Measurements from ENCODE around the gene FAM78A.
A peak's percentile ranks its signal among the peaks of the same experiment; 100 is the strongest.
"Not testable (repeated sequence)": the region's sequence is repeated elsewhere in the genome, so short reads cannot be mapped to it uniquely, and the experiment has no call there.

Gene FAM78A

DNA sequence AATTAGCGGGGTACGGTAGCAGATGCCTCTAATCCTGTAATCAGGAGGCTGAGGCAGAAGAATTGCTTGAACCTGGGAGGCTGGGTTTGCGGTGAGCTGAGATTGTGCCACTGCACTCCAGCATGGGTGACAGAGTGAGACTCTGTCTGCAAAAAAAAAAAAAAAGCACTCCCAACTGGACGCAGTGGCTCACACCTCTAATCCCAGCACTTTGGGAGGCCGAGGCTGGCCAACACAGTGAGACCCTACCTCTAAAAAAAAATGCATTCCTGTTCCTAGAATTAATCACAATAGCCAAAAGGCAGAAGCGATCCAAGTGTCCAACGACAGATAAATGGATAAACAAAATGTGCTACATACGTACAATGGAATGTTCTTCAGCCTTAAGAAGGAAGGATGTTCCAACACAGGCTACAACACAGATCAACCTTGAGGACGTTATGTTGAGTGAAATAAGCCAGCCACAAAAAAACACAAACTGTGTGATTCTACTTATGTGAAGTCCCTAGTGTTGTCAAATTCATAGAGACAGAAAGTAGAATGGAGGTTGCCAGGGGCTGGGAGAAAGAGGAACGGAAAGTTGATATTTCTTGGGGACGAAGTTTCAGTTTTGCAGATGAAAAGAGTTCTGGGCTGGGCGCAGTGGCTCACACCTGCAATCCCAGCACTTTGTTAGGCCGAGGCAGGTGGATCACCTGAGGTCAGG, 13.8 kb downstream of the FAM78A start:
- DNase-seq = no peak

DNA sequence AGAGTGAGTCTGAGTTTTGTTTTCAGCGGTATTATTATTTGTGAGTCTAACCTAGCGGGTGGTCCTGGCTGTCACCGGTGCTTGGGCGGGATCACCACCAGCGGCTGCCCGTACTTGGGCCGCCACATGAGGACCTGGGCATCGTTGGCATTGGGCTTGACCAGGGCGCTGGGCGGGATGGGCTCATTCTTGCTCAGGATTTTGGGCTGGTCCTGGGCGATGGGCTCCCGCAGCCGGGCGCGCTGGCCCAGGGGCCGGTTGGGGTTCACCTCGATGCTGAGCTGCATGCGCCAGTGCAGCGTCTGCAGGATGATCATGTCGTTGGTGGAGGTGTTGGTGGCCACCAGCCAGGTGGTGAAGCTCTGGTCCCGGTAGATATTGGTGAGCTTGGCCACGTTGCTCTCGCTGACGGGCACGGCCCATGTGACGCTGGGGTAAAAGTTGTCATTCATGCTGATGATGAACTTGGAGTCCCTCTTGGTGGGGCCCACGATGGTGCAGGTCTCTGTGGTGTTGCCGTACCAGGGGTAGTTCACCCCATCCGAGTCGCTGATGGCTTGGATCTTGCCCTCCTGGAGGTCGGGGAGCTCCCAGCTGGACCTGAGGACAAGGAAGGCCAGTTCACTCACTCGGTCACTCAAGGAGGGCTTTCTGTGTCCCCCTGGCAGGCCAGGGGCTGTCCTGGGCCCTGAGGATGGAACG, 15.4 kb downstream of the FAM78A start:
- DNase-seq = no peak

DNA sequence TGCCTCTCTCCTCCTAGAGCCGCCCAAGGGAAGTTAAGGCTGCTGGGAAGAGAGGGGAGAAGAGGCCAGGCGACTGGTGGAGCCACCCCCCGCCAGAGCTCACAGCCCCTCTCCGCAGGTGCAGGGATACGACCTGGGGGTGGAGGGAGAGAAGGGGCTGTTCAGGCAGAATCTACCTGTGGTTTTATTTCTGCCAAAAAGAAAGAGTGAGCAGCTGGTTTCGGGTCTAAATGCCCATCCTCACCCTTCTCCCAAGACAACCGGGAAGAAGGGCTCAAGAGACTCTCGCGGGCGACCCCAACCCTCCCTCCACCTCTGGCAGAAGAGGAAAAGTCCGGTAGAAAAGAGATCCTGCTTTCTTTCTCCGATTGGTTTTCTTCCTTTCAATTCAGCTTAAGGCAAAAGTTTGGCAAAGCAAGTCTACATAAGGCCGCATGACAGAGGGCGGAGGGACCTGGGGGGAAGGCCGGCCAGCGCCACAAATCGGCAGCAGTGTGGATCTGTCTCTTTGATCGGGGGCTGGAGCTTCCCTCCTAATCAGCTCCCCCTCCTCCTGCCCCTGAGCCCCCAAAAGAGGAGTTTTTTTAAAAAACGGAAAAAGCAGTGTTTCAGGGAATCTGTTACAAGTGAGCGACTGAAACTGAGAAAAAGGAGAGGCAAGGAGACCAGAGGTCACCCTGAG, 16.3 kb downstream of the FAM78A start:
- no peak for DNase-seq

DNA sequence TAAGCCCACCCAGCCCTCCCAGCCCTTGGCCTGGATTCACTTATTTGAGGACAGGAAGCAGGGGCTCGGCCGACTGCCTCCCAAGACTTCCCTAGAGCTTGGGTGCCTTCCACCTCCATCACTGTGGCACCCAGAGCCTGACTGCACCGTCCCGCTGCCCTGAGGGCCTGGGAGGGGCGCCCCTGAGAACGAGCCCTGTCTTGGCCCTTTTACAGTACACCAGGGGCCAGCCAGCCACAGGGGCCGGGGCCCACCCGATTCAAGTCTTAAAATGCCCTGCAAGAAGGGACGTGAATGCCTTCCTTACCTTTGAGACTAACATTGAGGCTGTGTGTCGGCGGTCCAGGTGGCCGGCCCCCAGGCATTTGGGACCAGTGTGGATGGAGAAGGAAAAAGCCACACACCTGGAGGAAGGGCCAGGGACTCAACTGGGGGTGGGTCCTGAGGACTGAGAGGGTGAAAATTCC, 16.8 kb downstream of the FAM78A start:
- DNase-seq = no peak

DNA sequence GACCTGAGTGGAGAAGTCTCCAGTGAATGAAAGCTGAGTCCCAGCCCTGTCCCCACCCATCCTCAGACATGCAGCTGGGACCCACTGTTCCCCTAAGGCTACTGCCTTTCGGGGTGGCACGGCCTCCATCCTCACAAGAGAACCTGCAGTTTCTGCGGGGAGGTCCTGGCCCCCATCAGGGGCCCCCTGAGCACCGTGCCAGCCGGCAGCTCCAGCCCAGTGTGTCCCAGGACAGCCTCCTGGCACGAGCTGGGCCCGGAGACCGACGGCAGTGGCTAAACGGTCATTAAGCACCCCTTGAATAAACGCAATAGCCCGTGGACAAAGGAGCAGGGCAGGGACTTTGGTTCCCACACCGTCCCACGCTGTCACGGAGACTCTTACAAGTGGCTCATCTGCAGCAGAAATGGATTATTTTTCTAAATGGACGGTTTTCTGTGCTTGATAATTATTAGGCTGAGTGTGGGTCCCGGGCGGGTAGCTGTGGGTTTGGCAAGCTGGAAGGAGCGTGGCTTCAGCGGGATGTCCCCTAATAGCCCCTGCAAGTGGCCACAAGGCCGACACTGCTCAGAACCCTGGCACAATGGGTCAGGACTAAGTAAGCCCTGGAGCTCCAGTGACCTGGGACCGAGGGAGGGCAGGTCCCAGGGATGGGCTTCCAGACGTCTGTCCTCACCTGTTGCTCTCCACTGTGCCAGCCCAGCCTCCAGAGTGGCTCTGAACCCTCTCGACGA, 17.4 kb downstream of the FAM78A start:
- no peak for DNase-seq

DNA sequence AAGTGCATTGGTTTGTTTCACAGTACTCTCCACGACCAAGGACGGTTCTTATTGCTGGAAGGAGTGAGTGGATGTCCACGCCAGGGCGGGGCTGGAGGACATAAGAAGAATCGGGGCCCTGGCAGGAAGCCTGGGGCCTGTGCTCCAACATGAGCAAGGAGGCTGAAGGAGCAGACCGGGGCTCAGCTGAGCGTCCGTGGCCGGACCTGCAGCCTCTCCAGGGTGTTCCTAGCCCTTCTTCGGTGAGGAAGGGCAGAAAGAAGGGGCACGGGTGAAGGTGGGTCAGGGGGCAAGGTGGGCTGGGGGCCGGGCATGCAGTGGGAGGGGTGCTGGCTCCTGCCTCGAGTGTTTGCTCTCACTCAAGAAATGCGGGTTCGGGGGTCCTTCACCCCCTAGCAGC, 18.1 kb downstream of the FAM78A start:
- DNase-seq = no peak

DNA sequence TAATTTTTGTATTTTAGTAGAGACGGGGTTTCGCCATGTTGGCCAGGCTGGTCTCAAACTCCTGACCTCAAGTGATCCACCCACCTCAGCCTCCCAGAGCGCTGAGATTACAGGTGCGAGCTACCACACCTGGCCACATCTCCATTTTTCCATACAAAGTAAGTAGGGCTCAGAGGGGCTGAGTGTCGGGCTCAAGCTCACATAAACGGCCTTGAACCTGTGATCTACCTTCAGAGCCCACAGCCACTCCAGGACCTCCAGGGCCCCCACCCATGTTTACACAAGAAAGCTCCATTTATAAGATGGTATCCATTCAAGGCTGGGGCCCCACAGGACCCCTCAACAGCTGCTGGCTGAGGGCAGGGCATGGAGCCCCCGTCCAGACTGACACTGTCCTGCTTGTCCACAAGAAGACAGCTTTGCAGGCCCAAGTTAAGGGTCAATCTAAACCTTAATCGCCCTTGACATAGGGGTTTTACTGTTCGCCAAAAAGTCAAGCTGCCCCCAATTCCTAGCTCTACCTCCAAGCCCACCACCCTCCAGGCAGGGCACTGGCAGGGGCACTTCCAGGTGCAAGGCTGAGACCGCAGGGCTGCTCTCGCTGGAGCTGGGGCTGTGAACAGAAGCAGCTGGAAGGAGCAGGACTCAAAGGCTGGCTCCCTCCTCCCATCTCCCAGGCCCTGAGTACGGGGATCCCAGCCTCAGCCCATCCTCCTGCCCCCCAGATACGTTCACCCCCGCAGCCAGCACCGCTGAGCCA, 18.9 kb downstream of the FAM78A start:
- no peak for DNase-seq

DNA sequence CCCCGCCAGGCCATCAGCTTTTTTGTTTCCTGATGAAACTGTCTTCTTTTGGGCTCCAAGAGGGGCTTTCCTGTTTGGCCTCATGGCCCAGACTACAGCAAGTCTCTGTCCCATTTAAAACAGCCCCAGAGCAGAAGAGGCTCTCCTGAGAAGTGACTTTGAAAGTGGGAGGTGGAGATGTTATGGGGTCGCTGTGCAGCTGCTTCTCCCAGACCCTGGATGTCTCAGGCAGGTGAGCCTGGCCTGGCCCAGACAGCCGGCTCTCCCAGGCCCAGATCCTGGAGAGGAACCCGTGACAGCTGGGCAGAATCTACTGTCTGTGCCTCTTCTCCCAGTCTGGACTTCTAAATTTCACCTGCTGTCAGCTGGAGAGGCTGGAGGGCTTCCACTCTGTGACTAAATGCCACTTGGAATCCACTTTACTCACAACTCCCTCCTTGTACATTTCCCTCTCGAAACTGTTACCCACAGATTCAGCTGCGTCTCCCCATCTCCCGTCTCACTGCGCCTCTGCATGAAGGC, 20.6 kb downstream of the FAM78A start:
- DNase-seq = peak; percentile 63

DNA sequence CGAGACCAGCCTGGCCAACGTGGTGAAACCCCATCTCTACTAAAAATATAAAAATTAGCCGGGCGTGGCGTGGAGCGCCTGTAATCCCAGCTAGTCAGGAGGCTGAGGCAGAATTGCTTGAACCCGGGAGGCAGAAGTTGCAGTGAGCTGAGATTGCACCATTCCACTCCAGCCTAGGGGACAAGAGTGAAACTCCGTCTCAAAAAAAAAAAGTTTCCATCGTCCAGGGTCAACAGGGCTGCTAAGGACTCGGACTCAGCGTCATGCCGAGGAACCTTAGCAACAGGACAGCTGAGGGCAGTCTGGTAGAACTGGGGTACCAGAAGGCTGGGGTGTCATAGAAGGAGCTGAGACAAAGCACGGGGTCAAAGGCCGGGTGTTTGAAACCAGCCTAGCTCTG, 21.7 kb downstream of the FAM78A start:
- no peak for DNase-seq

DNA sequence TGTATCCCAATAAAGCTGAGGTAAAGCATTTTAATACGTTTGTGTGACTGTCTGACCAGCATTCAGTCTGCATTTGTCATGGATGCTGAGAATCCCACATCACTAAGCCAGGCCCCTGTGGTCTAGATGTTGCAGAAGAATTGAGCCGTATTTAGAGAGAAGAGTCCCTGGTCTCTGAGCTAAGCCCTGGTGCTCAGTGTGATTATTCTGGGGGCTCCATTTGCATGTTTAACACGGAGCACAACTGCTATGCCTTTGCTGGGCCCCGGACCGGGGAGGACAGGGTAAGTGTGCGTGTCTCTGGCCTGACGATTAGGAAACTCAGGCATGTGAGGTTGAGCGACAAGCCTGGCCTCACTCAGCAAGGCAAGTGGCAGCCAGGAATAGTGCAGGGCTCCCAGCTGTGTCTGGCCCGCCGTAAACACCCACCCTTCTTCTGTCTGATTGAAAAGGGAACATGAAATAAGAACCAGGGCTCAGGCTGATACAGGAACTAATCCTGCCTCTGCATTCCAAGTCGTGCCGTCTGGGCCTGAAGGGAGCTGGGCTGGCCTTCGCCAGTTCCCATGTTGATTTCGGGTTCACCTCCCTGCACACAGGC, 22.3 kb downstream of the FAM78A start:
- DNase-seq = no peak

DNA sequence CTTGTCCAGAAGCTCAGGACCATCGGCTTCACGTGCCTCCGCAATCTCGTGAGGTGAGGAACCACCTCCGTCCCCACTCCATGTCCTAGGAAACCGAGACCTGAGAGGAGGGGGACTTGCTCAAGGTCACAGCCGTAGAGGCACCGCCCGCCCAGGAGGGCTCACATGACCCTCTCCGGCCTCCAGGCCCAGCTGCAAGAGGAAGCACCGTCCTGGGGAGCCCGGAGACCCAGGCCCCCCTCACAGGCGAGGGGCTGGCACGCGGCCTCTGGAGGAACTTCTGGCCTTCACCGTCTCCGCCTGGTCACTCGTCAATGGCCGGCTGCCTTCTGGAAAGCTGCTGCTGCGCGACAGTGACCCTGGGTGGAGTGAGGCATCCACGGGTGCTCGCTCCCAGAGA, 24.2 kb downstream of the FAM78A start:
- DNase-seq = no peak

DNA sequence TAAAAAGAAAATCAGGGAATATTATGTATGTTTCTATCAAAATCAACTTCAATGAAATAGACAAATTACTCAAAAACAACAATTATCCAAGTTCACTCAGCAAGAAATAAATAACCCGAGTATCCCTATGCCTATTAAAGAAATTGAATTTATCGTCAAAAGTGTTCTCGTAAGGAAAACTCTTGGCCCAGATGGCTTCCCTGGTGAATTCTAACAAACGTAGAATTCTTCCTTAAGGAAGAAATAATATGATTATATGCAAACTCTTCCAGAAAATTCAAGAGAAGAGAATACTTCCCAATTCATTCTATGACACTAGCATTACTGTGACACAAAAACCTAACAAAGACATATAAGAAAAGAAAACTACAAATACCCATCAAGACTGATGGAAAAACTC, 29.7 kb downstream of the FAM78A start:
- no peak for DNase-seq

DNA sequence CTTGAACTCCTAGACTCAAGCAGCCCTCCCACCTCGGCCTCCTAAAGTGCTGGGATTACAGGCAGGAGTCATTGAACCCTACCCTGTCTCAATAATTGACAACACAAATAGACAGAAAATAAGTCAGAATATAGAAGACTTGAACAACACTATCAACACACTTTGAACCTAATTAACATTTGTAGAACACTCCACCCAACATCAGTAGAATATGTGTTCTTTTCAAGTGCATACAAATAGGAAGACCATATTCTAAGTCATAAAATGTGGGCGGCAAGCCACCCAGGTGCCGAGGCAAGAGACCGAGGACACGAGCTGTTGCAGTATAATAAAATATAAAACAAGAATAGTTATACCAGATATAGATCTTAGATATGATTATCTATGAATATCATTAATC, 32.0 kb downstream of the FAM78A start:
- DNase-seq = not testable (repeated sequence)

DNA sequence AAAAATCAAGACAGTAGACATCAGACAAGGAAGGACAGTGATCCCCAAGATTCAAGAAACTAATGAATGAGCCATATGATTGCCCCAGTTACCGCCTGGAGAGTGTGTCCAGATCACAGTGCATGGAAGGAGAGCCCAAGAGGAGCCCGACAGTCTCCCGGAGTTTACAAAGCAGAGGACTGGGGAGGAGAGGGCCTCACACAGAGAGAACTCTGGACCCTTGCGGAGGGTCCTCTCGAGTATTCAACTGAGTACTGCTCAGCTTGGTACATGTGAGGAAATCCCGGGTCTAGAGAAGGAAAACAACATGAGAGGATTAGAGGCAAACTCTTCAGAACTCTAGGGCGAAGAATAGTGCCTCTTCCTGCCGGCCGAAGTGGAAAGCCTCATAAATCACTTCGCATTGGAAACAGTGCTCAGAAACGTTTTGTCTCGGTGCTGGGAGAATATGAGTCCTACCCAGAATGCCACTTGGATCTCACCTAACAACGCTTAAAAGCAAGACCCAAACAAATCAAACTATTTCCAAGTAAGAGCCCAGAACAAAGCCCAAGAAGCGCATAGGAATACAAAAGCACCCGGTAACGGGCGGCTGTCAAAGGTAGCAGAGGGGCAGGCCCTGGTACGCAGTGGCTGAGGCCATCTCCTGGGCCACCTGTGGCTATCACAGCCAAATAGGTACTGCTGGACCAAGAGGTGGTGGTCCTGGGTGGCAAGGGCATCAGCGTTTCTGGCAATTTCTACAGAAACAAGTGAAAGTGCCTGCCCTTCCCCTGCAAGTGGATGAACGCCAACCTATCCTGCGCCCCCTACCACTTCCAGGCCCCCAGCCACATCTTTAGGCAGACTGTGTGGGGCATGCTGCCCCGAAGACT, 36.0 kb downstream of the FAM78A start:
- no peak for DNase-seq

DNA sequence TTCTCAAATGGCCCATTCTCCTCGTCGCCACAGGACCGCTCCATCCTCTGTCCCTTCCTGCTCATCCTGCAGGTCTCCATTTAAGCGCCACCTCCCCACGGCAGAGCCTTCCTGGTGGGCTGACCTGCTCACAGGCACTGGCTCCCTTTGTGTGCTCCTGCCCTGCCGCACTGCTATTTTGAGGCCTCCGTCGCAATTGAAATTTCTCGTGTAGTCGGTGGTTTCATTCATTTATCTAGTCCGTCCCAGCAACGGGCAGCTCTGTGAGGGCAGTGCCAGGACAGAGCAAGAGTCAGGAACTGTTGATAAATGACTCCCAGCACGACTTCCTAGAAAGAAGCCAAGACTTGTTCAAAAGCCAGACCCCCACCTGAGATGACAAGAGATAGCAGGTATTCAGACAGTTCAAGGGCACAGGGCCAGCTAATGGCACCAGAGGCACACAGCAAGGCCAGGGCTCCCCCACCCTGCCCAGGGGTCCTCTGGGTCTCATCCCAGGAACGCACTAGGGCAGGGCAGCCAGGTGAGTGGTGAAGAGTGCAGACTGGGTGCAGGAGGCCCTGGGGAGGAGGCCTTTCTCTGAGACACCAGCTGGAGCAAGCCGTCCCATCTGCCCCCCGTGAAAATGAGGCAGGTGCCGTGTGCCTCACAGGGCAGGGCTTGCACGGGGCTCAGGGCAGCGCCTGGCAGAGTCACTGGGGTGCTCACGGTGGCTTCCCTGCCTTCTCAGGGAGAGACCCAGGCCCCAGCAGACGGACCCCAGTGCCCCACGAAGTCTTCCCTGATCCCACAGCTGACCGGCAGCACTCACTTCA, 36.9 kb downstream of the FAM78A start:
- no peak for DNase-seq

DNA sequence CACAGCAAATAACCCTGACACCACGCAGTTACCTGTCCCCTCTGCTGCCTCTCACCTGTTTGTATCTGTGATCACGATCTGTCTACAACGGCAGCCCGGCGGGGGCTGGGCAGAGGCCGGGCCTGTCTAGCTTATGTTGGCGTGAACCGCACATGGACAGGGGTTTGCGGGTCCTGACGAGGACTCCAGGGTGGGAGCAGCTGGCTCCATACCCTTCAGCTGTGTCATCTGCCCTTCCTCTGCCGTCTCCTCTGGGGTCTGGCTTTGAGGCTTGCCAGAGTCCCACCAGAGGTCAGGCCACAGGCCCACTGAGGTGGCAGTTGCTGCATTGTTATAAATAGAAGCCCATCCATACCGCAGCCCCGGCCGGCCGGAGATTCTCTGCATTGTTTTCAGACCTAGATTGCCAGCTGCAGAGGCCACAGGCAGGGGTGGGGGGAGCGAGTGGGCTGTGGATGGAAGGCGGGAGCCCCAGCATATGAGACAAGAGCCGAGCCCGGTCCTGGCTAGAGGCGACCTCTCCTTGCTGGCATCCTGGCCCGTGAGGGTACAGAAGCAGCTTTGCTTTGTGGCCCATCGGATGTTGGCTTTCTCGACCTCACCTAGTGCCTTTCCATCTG, 37.8 kb downstream of the FAM78A start:
- DNase-seq = no peak

DNA sequence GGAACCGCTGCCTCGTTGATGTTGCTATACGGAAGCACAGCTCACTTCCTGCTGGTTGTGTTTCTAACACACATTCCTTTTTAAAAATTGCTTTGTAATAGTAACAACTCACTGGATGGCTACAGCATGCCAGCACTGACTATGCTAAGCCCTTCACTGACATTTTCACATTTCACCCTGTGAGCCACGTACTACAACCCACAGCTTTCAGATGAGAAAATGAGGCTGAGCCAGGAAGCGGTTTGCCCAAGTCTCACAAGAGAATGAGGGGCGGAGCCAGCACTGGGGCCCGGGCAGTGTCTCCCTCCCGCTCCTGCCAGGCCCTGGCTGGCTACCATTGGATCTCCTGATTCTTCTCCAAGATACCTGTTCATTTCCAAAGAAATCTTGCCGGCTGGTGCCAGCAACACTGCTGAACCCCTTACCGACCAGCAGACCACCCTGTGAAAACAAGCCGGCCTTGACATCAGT, 38.3 kb downstream of the FAM78A start:
- DNase-seq = peak; percentile 89

DNA sequence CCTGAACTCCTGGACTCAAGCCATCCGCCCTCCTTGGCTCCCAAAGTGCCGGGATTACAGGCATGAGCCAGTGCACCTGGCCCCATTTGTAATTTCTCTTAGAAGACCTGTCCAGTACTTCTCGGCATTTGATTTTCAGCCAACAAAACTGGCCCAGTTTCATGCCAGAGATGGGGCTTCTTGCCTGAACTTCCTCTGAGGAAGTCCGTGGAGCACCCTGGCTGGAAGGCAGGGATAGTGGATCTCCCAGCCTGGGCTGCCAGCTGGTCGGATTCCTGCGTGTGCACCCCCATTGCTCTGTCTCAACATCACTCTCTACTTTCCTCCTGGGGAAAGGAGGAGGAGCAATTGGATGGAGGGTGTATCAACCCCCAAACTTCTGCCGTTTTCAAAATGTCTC, 39.0 kb downstream of the FAM78A start:
- no peak for DNase-seq

DNA sequence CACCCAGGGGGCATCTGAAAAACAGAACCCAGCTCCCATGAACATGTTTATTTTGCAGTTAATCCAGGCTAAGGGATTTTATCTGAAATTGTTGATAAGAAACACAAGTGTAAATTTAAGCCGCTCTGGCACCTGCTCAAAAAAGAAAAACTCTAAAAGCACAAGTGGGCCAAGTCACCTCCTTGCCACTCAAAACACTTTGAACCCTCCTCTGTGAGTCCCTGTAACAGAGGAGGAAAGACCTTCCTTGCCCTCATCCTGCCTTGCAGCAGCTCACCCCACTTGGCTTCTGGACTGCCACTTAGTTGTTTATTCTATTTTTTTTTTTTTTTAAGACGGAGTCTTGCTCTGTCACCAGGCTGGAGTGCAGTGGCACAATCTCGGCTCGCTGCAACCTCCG, 39.5 kb downstream of the FAM78A start:
- DNase-seq = no peak

All from activated CD8-positive, alpha-beta memory T cell treated with anti-CD3 and anti-CD28 coated beads, Interleukin-2, amount 50 U/mL, for 48 hours (primary cell).